GM12878 (cell line): ENCODE results near the gene SPIN1. TPM values are rescaled to one million over a fixed set of nuclear protein-coding genes. Genes with fewer than 3 reads are reported as not detected.

Experiments used
- ATAC-seq: fragments of 200-7000 bp; cut with Tn5 transposase; 3 replicates; pipeline ENCODE4 v1.9.1; 2020; ENCODE audit warnings: mild to moderate bottlenecking, moderate library complexity
- BruUV-seq: library from RNA; stranded (reverse); fragments of 400-500 nt; replicated peaks from 2 replicates; lab custom pipeline; 2021; lab: Mats Ljungman, UMichigan
- CTCF ChIA-PET: fragments of 300-600 bp; sonication (Branson Sonifier 250); formaldehyde crosslinking; extraction: SDS; loops from one replicate; lab custom pipeline; 2021; ENCODE audit warnings: inconsistent platforms; lab: Yijun Ruan, JAX
- POLR2A ChIA-PET: fragments of 350-600 bp; formaldehyde crosslinking; extraction: SDS; loops from one replicate; lab custom pipeline; 2021; ENCODE audit warnings: inconsistent platforms; lab: Charles Lee
- RAD21 ChIA-PET: fragments of 300-600 bp; sonication (Branson Sonifier 250); formaldehyde crosslinking; loops from one replicate; lab custom pipeline; 2023; ENCODE audit warnings: antibody characterized with exemption; ENCODE audit not compliant: unreplicated experiment; lab: Charles Lee
- SMC1A ChIA-PET: fragments of 300-600 bp; sonication (Branson Sonifier 250); formaldehyde crosslinking; loops from one replicate; lab custom pipeline; 2023; ENCODE audit not compliant: unreplicated experiment, uncharacterized antibody; lab: Charles Lee
- DNase-seq: peaks from one replicate; pipeline ENCODE4 v3.0.0-alpha.2; 2011; ENCODE audit warnings: low read depth, low spot score
- FAIRE-seq: peaks from 3 replicates; lab custom pipeline; 2011; peaks lifted over from hg19 to GRCh38; lab: Jason Lieb, UNC
- H2AFZ ChIP-seq: 2 replicates; pipeline ENCODE4 v1.6.0; 2011; ENCODE audit warnings: low read depth, low read length, control low read depth; ENCODE audit not compliant: control insufficient read depth
- H3K27ac ChIP-seq: 2 replicates; pipeline ENCODE4 v1.5.1; 2011; ENCODE audit warnings: control low read depth; ENCODE audit not compliant: control insufficient read depth, insufficient read depth
- H3K27me3 ChIP-seq, 2 experiments: replicated peaks in 1 of 2; 2 replicates each; pipeline versions ENCODE4 v1.6.0 to v1.6.1; 2011; ENCODE audit warnings: low read length in 1 of 2; ENCODE audit not compliant: control insufficient read depth in 2 of 2, insufficient read depth in 2 of 2
- H3K36me3 ChIP-seq, 2 experiments: 2 replicates each; pipeline ENCODE4 v1.5.1; 2011; ENCODE audit warnings: low read length in 1 of 2; ENCODE audit not compliant: control insufficient read depth in 2 of 2, insufficient read depth in 2 of 2
- H3K4me1 ChIP-seq: 2 replicates; pipeline ENCODE4 v1.6.1; 2011; ENCODE audit warnings: mild to moderate bottlenecking, low read length, moderate library complexity, mixed read lengths; ENCODE audit not compliant: control insufficient read depth, insufficient read depth
- H3K4me2 ChIP-seq: 2 replicates; pipeline ENCODE4 v1.6.0; 2011; ENCODE audit warnings: control low read depth; ENCODE audit not compliant: control insufficient read depth, insufficient read depth
- H3K4me3 ChIP-seq: fragments of 200-600 bp; sonication (generic); 2 replicates; pipeline ENCODE4 v1.5.1; 2016
- H3K79me2 ChIP-seq: 2 replicates; pipeline ENCODE4 v1.6.0; 2011; ENCODE audit warnings: low read length; ENCODE audit not compliant: control insufficient read depth, insufficient read depth
- H3K9ac ChIP-seq: 2 replicates; pipeline ENCODE4 v1.8.0; 2011; ENCODE audit warnings: low read length, control low read depth, mixed read lengths; ENCODE audit not compliant: control insufficient read depth, insufficient read depth
- H3K9me3 ChIP-seq: replicated peaks from 3 replicates; pipeline ENCODE4 v1.5.1; 2011; ENCODE audit warnings: mild to moderate bottlenecking, low read length; ENCODE audit not compliant: control insufficient read depth, insufficient read depth
- H4K20me1 ChIP-seq: 2 replicates; pipeline ENCODE4 v1.6.0; 2011; ENCODE audit not compliant: control insufficient read depth, insufficient read depth
- EGR1 ChIP-seq, 2 experiments: IDR thresholded peaks; 1 replicate in 1 of 2; 2 replicates in 1 of 2; pipeline ENCODE4 v1.6.1; 2011 to 2012; ENCODE audit warnings: low read depth in 2 of 2, low read length in 2 of 2, borderline replicate concordance in 1 of 2, mild to moderate bottlenecking in 1 of 2, moderate library complexity in 1 of 2
- HDGF ChIP-seq: fragments of 450-650 bp; IDR thresholded peaks from 2 replicates; pipeline ENCODE4 v1.6.1; 2016; ENCODE audit warnings: antibody characterized with exemption
- MEF2B ChIP-seq: fragments of 450-650 bp; IDR thresholded peaks from 2 replicates; pipeline ENCODE4 v1.6.1; 2018; ENCODE audit warnings: mild to moderate bottlenecking, moderate library complexity; ENCODE audit not compliant: partially characterized antibody, poor library complexity, severe bottlenecking
- MYB ChIP-seq: fragments of 150-350 bp; IDR thresholded peaks from 2 replicates; pipeline ENCODE4 v1.6.1; 2014; ENCODE audit warnings: mild to moderate bottlenecking, low read depth, low read length, borderline replicate concordance
- NBN ChIP-seq: fragments of 450-650 bp; IDR thresholded peaks from 2 replicates; pipeline ENCODE4 v1.6.1; 2016
- NFYB ChIP-seq: IDR thresholded peaks from 2 replicates; pipeline ENCODE4 v1.6.1; 2011; ENCODE audit warnings: low read depth, mild to moderate bottlenecking, low read length, improper control_type of control experiment, moderate library complexity; ENCODE audit not compliant: insufficient read depth
- WGBS: methylation state at CpG from one replicate; pipeline ENCODE4 v1.1.6; 2016; ENCODE audit warnings: low lambda C conversion rate; ENCODE audit not compliant: insufficient replicate concordance, insufficient coverage; ENCODE audit errors: missing lambda C conversion rate; 5-methylcytosine and 5-hydroxymethylcytosine counted together
- in situ Hi-C: fragments of 300-500 bp; cut with MboI; formaldehyde crosslinking; loops from 9 replicates; pipeline ENCODE4 v1.14.3; 2018; ENCODE audit warnings: mixed read lengths
- intact Hi-C: fragments of 100-400 bp; cut with micrococcal nuclease; formaldehyde crosslinking; loops from one replicate; pipeline ENCODE4 v1.14.2; 2022; ENCODE audit not compliant: unreplicated experiment
- polyA plus RNA-seq, 11 experiments: library from polyadenylated mRNA; depleted of rRNA in 4 of 11; unstranded in 6 of 11; stranded (reverse) in 5 of 11; fragments of >200 nt; fragmentation: Nextera tagmentation in 4 of 11; fragmentation: Illumina TruSeq in 1 of 11; extraction: Ambion mirVana in 4 of 11; extraction: Trizol in 1 of 11; gene quantifications; 1 replicate in 1 of 11; 2 replicates in 10 of 11; pipeline versions ENCODE4 v1.2.1 to v1.2.3, GENCODE V29; 2011 to 2016; ENCODE audit warnings: inconsistent platforms in 2 of 11, missing spikeins in 2 of 11, low read depth in 1 of 11
- total RNA-seq, 4 experiments: library from RNA; depleted of rRNA in 3 of 4; stranded (reverse); fragments of >200 nt in 3 of 4; fragmentation: Illumina TruSeq in 1 of 4; extraction: Trizol in 1 of 4; gene quantifications; 2 replicates each; pipeline versions ENCODE4 v1.2.1 to v1.2.3, GENCODE V29; 2013 to 2021
- TF ChIP-seq, protein P1 (sequence below): fragments of 450-650 bp; formaldehyde crosslinking; IDR thresholded peaks from 2 replicates; pipeline ENCODE4 v1.4.0; 2020; ENCODE audit warnings: mild to moderate bottlenecking, moderate library complexity

SPIN1 gene
- total and polyA plus RNA-seq, 10 of the 15 experiments (the other 5 are each of a cell fraction or from before 2014, with no cell fraction given): 6.6 to 30.3 (median 17.1) TPM

DNA sequence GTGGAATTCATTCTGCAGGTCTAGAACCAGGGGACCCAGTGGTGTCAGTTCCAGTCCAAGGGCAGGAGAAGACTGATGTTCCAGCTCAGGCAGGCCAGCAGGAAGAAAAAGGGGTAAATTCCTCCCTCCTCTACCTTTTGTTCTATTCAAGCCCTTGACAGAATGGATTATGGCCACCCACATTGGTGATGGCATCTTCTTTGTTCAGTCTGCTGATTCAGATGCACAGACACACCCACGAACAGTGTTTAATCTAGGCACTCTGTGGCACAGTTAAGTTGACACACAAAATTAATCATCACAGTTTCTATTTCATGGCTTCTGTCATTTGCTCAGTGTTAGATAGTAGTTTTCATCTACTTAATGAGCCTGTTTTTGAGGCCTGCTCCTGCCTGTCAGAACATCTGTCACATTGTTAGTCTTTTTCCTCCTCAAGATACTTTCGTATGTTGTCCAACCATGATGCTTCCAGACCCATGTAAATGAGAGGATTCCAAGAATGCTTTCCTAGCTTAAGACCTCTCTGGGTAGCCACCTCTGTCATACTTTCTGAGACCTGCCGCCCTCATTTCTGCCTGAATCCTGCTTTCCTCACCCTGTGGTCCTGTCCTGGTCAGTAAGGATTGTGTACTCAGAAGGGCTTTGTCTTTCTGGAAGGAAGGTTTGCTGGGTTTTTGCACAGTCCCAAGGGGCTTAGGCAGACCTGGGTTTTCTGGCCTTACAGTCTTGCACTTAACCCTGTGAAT, 72.5 kb downstream of the SPIN1 start:
- 53% methylated on average over 3 of the region's 3 CpGs for WGBS
- in situ Hi-C loops (no loop called here), intact Hi-C loops (no loop called here)
- H3K9me3 ChIP-seq: no peaks in the 10 kb centered on the region
- TF ChIP-seq MYB: no peak
- no peak for TF ChIP-seq EGR1 (IDR thresholded peaks at IDR 0.05; ENCODE audit: borderline replicate concordance in 1 of 2, low read depth in 2 of 2, low read length in 2 of 2)
- no peak for TF ChIP-seq MEF2B
- no peak for TF ChIP-seq HDGF
- TF ChIP-seq, protein P1, sequence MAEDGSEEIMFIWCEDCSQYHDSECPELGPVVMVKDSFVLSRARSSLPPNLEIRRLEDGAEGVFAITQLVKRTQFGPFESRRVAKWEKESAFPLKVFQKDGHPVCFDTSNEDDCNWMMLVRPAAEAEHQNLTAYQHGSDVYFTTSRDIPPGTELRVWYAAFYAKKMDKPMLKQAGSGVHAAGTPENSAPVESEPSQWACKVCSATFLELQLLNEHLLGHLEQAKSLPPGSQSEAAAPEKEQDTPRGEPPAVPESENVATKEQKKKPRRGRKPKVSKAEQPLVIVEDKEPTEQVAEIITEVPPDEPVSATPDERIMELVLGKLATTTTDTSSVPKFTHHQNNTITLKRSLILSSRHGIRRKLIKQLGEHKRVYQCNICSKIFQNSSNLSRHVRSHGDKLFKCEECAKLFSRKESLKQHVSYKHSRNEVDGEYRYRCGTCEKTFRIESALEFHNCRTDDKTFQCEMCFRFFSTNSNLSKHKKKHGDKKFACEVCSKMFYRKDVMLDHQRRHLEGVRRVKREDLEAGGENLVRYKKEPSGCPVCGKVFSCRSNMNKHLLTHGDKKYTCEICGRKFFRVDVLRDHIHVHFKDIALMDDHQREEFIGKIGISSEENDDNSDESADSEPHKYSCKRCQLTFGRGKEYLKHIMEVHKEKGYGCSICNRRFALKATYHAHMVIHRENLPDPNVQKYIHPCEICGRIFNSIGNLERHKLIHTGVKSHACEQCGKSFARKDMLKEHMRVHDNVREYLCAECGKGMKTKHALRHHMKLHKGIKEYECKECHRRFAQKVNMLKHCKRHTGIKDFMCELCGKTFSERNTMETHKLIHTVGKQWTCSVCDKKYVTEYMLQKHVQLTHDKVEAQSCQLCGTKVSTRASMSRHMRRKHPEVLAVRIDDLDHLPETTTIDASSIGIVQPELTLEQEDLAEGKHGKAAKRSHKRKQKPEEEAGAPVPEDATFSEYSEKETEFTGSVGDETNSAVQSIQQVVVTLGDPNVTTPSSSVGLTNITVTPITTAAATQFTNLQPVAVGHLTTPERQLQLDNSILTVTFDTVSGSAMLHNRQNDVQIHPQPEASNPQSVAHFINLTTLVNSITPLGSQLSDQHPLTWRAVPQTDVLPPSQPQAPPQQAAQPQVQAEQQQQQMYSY: no peak
- no peak for TF ChIP-seq NFYB
- TF ChIP-seq NBN: no peak
- TF ChIP-seq, all 136 proteins: peak for 0
- no peak overlapping the region for H2AFZ ChIP-seq
- ChIA-PET RAD21 (no interaction called here), SMC1A (interaction anchor here (1.0 kb wide), 1 partner anchor 10 kb away, joined by 3 read pairs; no protein-coding TSS in a partner anchor), POLR2A (no interaction called here), CTCF (no interaction called here)
- H4K20me1 ChIP-seq: no peaks in the 10 kb centered on the region
- H3K4me1 ChIP-seq: no peaks in the 10 kb centered on the region
- no peaks in the 10 kb centered on the region for H3K27me3 ChIP-seq
- no peak overlapping the region for H3K4me2 ChIP-seq
- ATAC-seq (peak; percentile 29), FAIRE-seq (no peak), DNase-seq (no peak)
- no peaks in the 10 kb centered on the region for H3K36me3 ChIP-seq
- no peak overlapping the region for H3K27ac ChIP-seq
- H3K9ac ChIP-seq: no peak overlapping the region
- no peak overlapping the region for H3K4me3 ChIP-seq
- H3K79me2 ChIP-seq: no peaks in the 10 kb centered on the region
- no TSS peak for BruUV-seq
